CD4-positive, alpha-beta memory T cell (primary cell): ENCODE data around the gene TTC7B. TPM values are rescaled to one million over a fixed set of nuclear protein-coding genes. Genes with fewer than 3 reads are reported as not detected.
A peak's percentile ranks its signal among the peaks of the same experiment; 100 is the strongest.

Experiments
- CTCF ChIA-PET: fragments of 350-600 bp; sonication (Branson Sonifier 250); formaldehyde crosslinking; loops from one replicate; lab custom pipeline; 2021; ENCODE audit warnings: inconsistent platforms; ENCODE audit not compliant: partially characterized antibody; lab: Charles Lee
- POLR2A ChIA-PET: fragments of 350-600 bp; sonication (Branson Sonifier 250); formaldehyde crosslinking; loops from one replicate; lab custom pipeline; 2021; ENCODE audit not compliant: partially characterized antibody; lab: Charles Lee
- DNase-seq, 5 donors: peaks; one replicate each; pipeline versions ENCODE4 v3.0.0 to v3.0.0-alpha.2; 2020 to 2022; ENCODE audit warnings: mixed read lengths in 1 of 5
- H3K27ac ChIP-seq: one replicate; pipeline ENCODE4 v1.7.0; 2013; ENCODE audit warnings: low read depth, low read length
- H3K27me3 ChIP-seq: 2 replicates; pipeline ENCODE4 v1.7.0; 2013; ENCODE audit warnings: mild to moderate bottlenecking, low read length, moderate library complexity; ENCODE audit not compliant: insufficient read depth
- H3K36me3 ChIP-seq: 2 replicates; pipeline ENCODE4 v1.7.0; 2013; ENCODE audit warnings: mild to moderate bottlenecking, low read length, moderate library complexity; ENCODE audit not compliant: insufficient read depth
- H3K4me1 ChIP-seq: 2 replicates; pipeline ENCODE4 v1.7.0; 2013; ENCODE audit warnings: mild to moderate bottlenecking, low read length, moderate library complexity; ENCODE audit not compliant: insufficient read depth
- H3K4me3 ChIP-seq, 2 donors: one replicate each; pipeline ENCODE4 v1.7.0; 2013; ENCODE audit warnings: low read length in 2 of 2, mild to moderate bottlenecking in 1 of 2
- H3K9me3 ChIP-seq, 2 donors: one replicate each; pipeline ENCODE4 v1.7.0; 2013; ENCODE audit warnings: low read length in 2 of 2, control low read depth in 1 of 2; ENCODE audit not compliant: control insufficient read depth in 1 of 2
- H3K27ac Mint-ChIP-seq, 7 donors: one replicate each; pipeline ENCODE4 v1.8.0; 2020 to 2021; ENCODE audit warnings: mixed read lengths in 7 of 7, mild to moderate bottlenecking in 6 of 7, inconsistent platforms in 3 of 7, moderate library complexity in 3 of 7
- H3K27me3 Mint-ChIP-seq, 2 donors: one replicate each; pipeline ENCODE4 v1.8.0; 2020 to 2021; ENCODE audit warnings: mixed read lengths in 2 of 2
- H3K36me3 Mint-ChIP-seq, 2 donors: one replicate each; pipeline ENCODE4 v1.8.0; 2020 to 2021; ENCODE audit warnings: mixed read lengths in 2 of 2, inconsistent platforms in 1 of 2, mild to moderate bottlenecking in 1 of 2
- H3K4me1 Mint-ChIP-seq, 4 donors: one replicate each; pipeline ENCODE4 v1.8.0; 2020 to 2021; ENCODE audit warnings: mixed read lengths in 4 of 4, mild to moderate bottlenecking in 1 of 4
- H3K4me3 Mint-ChIP-seq, 8 donors: one replicate each; pipeline ENCODE4 v1.8.0; 2020 to 2021; ENCODE audit warnings: mixed read lengths in 8 of 8, mild to moderate bottlenecking in 7 of 8, moderate library complexity in 6 of 8, inconsistent platforms in 3 of 8
- H3K9me3 Mint-ChIP-seq, 8 donors: one replicate each; pipeline ENCODE4 v1.8.0; 2020 to 2021; ENCODE audit warnings: mixed read lengths in 8 of 8, mild to moderate bottlenecking in 5 of 8, inconsistent platforms in 3 of 8, moderate library complexity in 1 of 8
- intact Hi-C: fragments of 100-400 bp; cut with micrococcal nuclease; formaldehyde crosslinking; loops from one replicate; pipeline ENCODE4 v1.15.1; 2023
- polyA plus RNA-seq, 2 donors: library from polyadenylated mRNA; unstranded; fragments of 300-500 nt; fragmentation: Illumina TruSeq; gene quantifications; one replicate each; pipeline ENCODE4 v1.2.3, GENCODE V29; 2021
- total RNA-seq, 2 experiments: library from RNA; stranded (reverse); gene quantifications; one replicate each; pipeline ENCODE4 v1.2.3, GENCODE V29; 2021

Gene TTC7B
- total and polyA plus RNA-seq, 4 experiments from 2014 or later: 0.30 to 1.9 (median 1.5) TPM; not detected in 1

DNA sequence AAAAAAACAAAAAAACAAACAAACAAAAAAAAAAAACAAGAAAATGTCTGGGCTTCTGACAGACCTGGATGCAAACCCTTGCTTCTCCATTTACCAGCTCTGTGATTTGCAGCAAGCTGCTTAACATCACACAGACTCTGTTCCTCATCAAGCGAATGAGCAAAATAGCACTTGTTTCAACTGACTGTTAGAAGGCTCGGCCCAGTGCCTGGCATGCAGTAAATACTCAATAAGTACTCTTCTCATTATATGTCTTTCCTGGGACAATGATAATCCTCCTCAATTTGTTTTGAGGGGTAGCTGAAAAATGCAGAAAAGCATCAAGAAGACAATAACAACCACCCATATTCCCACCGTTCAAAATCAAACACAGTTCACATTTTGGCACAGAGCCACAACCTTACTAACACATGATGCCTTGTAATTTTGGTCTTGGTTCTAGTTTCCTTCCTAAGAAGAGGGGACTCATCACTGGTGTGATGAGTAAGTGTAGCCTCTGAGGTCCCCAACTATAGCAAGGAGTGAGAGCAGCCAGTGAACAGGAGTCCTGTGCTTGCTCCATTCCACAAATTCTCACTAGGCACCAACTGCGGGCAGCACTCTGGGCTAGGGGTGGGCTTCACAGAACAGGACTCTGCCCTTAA lies 60.4 kb downstream of the TTC7B start:
- CTCF ChIA-PET: interaction anchor here (1.0 to 1.3 kb wide), 2 partner anchors 58 to 561 kb away, joined by 3 read pairs; no protein-coding TSS in a partner anchor

DNA sequence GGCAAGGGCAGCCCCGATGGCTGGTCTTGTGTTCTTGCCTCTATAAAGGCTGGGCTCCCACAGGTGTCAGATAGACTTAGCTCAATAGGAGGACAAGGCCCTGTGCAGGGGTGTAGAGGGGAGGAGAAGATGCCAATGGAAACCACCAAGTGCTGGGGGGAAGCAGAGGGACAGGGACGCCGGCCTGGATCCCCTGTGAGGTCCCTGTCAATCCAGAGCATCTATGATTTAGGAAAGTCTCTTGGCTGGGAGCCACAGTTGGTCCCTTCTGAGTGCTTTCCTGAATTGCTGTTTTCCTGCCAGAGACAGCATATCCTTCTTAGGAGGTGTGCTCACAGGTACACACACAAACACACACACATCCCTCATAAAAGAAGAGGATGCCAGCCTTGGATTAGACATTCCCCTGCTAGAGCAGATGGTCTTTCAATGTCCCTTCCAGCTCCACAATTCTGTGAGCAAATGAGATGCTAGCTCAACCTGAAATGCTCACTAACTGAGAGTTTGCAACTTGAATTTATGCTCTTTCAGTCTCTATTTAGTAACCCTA lies 62.7 kb downstream of the TTC7B start:
- CTCF ChIA-PET: interaction anchor here (3.5 kb wide), 1 partner anchor 8 kb away, joined by 11 read pairs; no protein-coding TSS in a partner anchor
- Mint-ChIP-seq H3K27me3 (peaks cover 3 to 12% of the 10 kb centered on the region in 2 donors), H3K27ac (no peak overlapping the region), H3K9me3 (peaks cover 0 to 19% (median 13%) of the 10 kb centered on the region in 8 donors), H3K4me1 (peaks cover 3 to 14% (median 10%) of the 10 kb centered on the region in 4 donors), H3K36me3 (peaks cover 3 to 9% of the 10 kb centered on the region in 2 donors), H3K4me3 (no peak overlapping the region)
- Histone ChIP-seq H3K27me3 (no peaks in the 10 kb centered on the region), H3K4me3 (no peak overlapping the region), H3K27ac (no peak overlapping the region), H3K9me3 (no peaks in the 10 kb centered on the region), H3K36me3 (no peaks in the 10 kb centered on the region), H3K4me1 (peaks cover 9% of the 10 kb centered on the region)
- intact Hi-C loops: loop anchor here (10.0 kb wide), 1 partner anchor 799 kb away; the partner anchor contains the start of genes EFCAB11 and TDP1
- DNase-seq: no peak
- POLR2A ChIA-PET: no interaction called here

More for the DNA sequence above, 60.4 kb downstream of the TTC7B start:
- H3K4me1 Mint-ChIP-seq: peaks cover 7 to 23% (median 12%) of the 10 kb centered on the region in 4 donors
- no peak overlapping the region for H3K4me3 ChIP-seq
- H3K27ac Mint-ChIP-seq: peak overlapping the region in 3 of 7 donors; percentile 17 to 36 (median 24)
- POLR2A ChIA-PET: no interaction called here
- H3K9me3 Mint-ChIP-seq: no peaks in the 10 kb centered on the region
- no peaks in the 10 kb centered on the region for H3K9me3 ChIP-seq
- no peak overlapping the region for H3K27ac ChIP-seq
- intact Hi-C loops: loop anchor here (5.0 to 10.0 kb wide), 2 partner anchors 307 to 801 kb away; partner anchors contain the start of genes EFCAB11, RPS6KA5 and TDP1
- no peaks in the 10 kb centered on the region for H3K36me3 ChIP-seq
- peaks cover 0 to 5% of the 10 kb centered on the region in 2 donors for H3K27me3 Mint-ChIP-seq
- no peak overlapping the region for H3K4me3 Mint-ChIP-seq
- no peaks in the 10 kb centered on the region for H3K27me3 ChIP-seq
- no peak for DNase-seq
- peaks cover 0 to 3% of the 10 kb centered on the region in 2 donors for H3K36me3 Mint-ChIP-seq
- peaks cover 18% of the 10 kb centered on the region for H3K4me1 ChIP-seq

DNA sequence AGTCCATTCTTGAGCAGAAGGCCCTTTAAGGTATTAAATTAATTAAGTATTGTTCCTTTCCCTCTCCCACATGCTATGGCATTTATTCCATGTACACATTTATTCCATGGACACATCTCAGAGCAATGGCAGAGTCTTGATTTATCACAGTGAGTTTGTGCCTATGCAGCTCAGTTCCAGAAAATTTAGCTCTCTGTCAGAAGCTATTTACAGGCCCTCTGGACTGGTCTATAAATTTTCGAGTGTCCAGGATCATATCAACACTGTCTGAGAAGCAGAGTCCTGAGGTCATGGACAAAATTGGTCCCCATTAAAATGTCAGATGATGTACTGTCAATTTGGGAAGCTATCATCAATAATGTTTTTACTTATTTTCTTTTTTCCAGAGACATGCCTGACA lies 65.5 kb downstream of the TTC7B start:
- peaks cover 0 to 10% of the 10 kb centered on the region in 2 donors for H3K36me3 Mint-ChIP-seq
- H3K27me3 Mint-ChIP-seq: peaks cover 3 to 8% of the 10 kb centered on the region in 2 donors
- peaks cover 0 to 23% (median 14%) of the 10 kb centered on the region in 8 donors for H3K9me3 Mint-ChIP-seq
- Histone ChIP-seq H3K9me3 (no peaks in the 10 kb centered on the region), H3K36me3 (no peaks in the 10 kb centered on the region), H3K27me3 (no peaks in the 10 kb centered on the region), H3K4me1 (no peaks in the 10 kb centered on the region), H3K4me3 (no peak overlapping the region), H3K27ac (no peak overlapping the region)
- ChIA-PET CTCF (interaction anchor here (3.5 kb wide), 1 partner anchor 11 kb away, joined by 11 read pairs; no protein-coding TSS in a partner anchor), POLR2A (no interaction called here)
- H3K4me3 Mint-ChIP-seq: no peak overlapping the region
- H3K4me1 Mint-ChIP-seq: no peaks in the 10 kb centered on the region
- H3K27ac Mint-ChIP-seq: no peak overlapping the region
- no peak for DNase-seq
- intact Hi-C loops: loop anchor here (10.0 kb wide), 1 partner anchor 796 kb away; the partner anchor contains the start of genes EFCAB11 and TDP1

DNA sequence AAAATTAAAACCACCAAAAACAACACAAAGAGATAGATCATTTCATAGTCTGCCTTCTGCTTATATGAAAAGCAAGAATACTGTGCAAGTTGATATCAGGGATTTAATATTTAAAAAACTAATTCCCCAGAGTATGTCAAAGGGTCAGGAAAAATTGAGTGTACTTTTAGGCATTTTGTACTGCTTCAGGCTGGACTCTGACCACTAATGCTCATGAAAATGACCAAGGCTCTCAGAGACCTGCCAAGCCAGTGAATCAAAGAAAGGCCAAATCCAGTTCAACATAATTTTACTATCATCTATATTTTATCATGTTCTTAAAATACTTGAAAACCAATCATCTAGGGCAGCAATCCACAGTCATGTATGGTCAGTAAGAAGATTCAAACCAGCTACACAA lies 66.0 kb downstream of the TTC7B start:
- POLR2A ChIA-PET: interaction anchor here (2.1 kb wide), 1 partner anchor 7 kb away, joined by 6 read pairs; no protein-coding TSS in a partner anchor
- intact Hi-C loops: loop anchor here (10.0 kb wide), 1 partner anchor 795 kb away; the partner anchor contains the start of genes EFCAB11 and TDP1

DNA sequence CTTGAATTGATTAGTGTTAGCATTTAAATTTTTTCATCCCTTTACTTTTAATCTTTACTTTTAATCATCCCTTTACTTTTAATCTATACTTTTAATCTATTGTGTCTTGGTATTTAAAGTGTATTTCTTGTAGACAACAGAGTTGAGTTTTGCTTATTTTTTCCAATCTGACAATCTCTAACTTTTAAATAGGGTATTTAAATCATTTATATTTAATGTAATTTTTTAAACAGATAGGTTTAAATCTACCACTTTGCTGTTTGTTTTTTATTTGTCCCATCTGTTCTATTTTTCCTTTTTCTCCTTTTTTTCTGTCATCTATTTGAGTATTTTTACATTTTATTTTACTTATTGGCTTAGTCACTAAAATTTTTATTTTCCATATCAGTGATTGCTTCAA lies 68.3 kb downstream of the TTC7B start:
- Histone ChIP-seq H3K4me1 (no peaks in the 10 kb centered on the region), H3K9me3 (no peaks in the 10 kb centered on the region), H3K4me3 (no peak overlapping the region), H3K27ac (no peak overlapping the region), H3K27me3 (no peaks in the 10 kb centered on the region), H3K36me3 (no peaks in the 10 kb centered on the region)
- Mint-ChIP-seq H3K4me1 (no peaks in the 10 kb centered on the region), H3K27ac (no peak overlapping the region), H3K36me3 (peaks cover 0 to 10% of the 10 kb centered on the region in 2 donors), H3K4me3 (no peak overlapping the region), H3K9me3 (peaks cover 0 to 23% (median 14%) of the 10 kb centered on the region in 8 donors), H3K27me3 (peaks cover 3 to 8% of the 10 kb centered on the region in 2 donors)
- ChIA-PET POLR2A (interaction anchor here (2.1 kb wide), 1 partner anchor 10 kb away, joined by 6 read pairs; no protein-coding TSS in a partner anchor), CTCF (interaction anchor here (2.4 kb wide), 1 partner anchor 10 kb away, joined by 7 read pairs; no protein-coding TSS in a partner anchor)
- intact Hi-C loops: no loop called here
- no peak for DNase-seq

More for the DNA sequence above, 66.0 kb downstream of the TTC7B start:
- Histone ChIP-seq H3K27me3 (no peaks in the 10 kb centered on the region), H3K4me3 (no peak overlapping the region), H3K36me3 (no peaks in the 10 kb centered on the region), H3K9me3 (no peaks in the 10 kb centered on the region), H3K4me1 (no peaks in the 10 kb centered on the region), H3K27ac (no peak overlapping the region)
- DNase-seq: no peak
- peaks cover 0 to 23% (median 14%) of the 10 kb centered on the region in 8 donors for H3K9me3 Mint-ChIP-seq
- no peak overlapping the region for H3K27ac Mint-ChIP-seq
- no peaks in the 10 kb centered on the region for H3K4me1 Mint-ChIP-seq
- CTCF ChIA-PET: interaction anchor here (3.5 kb wide), 1 partner anchor 11 kb away, joined by 11 read pairs; no protein-coding TSS in a partner anchor
- peaks cover 0 to 10% of the 10 kb centered on the region in 2 donors for H3K36me3 Mint-ChIP-seq
- no peak overlapping the region for H3K4me3 Mint-ChIP-seq
- H3K27me3 Mint-ChIP-seq: peaks cover 3 to 8% of the 10 kb centered on the region in 2 donors

DNA sequence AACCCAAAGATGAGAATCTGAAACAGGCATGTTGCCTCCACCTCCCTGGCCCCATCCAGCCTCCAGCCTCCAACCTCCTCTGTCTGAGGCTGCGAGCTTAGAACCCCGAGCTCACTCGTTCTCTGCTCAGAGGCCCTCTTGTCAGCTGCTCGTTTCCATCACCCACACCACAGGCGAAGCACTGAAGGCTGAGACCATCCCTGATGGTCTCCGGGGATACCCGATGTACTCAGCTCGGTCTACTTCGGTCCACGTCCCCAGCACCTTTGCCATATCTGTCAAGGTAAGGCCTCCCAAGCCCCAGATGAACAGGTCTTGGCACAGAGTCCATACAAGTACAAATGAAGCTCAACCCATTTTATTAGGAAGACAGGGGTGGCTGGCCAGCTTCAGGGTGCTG lies 72.4 kb downstream of the TTC7B start:
- Mint-ChIP-seq H3K36me3 (peaks cover 0 to 4% of the 10 kb centered on the region in 2 donors), H3K4me3 (no peak overlapping the region), H3K27me3 (no peaks in the 10 kb centered on the region), H3K27ac (no peak overlapping the region), H3K4me1 (no peaks in the 10 kb centered on the region), H3K9me3 (peaks cover 0 to 9% (median 4%) of the 10 kb centered on the region in 8 donors)
- no peaks in the 10 kb centered on the region for H3K27me3 ChIP-seq
- no peaks in the 10 kb centered on the region for H3K4me1 ChIP-seq
- no peak overlapping the region for H3K27ac ChIP-seq
- H3K4me3 ChIP-seq: no peak overlapping the region
- DNase-seq: no peak
- CTCF ChIA-PET: interaction anchor here (1.5 to 1.6 kb wide), 2 partner anchors 15 to 19 kb away, joined by 3 to 12 read pairs; no protein-coding TSS in a partner anchor
- intact Hi-C loops: no loop called here
- no peaks in the 10 kb centered on the region for H3K36me3 ChIP-seq
- POLR2A ChIA-PET: interaction anchor here (0.6 to 1.1 kb wide), 2 partner anchors 10 to 15 kb away, joined by 3 read pairs; no protein-coding TSS in a partner anchor
- no peaks in the 10 kb centered on the region for H3K9me3 ChIP-seq
